Kidney epithelial cell (primary cell): ENCODE measurements around the gene CSNK1D. TPM values are rescaled to one million over a fixed set of nuclear protein-coding genes. Genes with fewer than 3 reads are reported as not detected.
A peak's percentile ranks its signal among the peaks of the same experiment; 100 is the strongest.

Experiments
- DNase-seq: peaks from one replicate; pipeline ENCODE4 v3.0.0-alpha.2; 2010; ENCODE audit warnings: low read depth
- H3K27me3 ChIP-seq: 2 replicates; pipeline ENCODE4 v1.6.0; 2011; ENCODE audit warnings: low read length; ENCODE audit not compliant: control insufficient read depth, insufficient read depth
- H3K36me3 ChIP-seq: 2 replicates; pipeline ENCODE4 v1.5.1; 2011; ENCODE audit warnings: low read length; ENCODE audit not compliant: control insufficient read depth, insufficient read depth
- H3K4me3 ChIP-seq: 2 replicates; pipeline ENCODE4 v1.5.1; 2011; ENCODE audit warnings: low read depth, mild to moderate bottlenecking, control low read depth, low read length
- CTCF ChIP-seq: IDR thresholded peaks from 2 replicates; pipeline ENCODE4 v1.5.1; 2011; ENCODE audit warnings: mild to moderate bottlenecking, moderate library complexity, low read length, control low read depth, inconsistent platforms; ENCODE audit not compliant: insufficient read depth, poor library complexity, severe bottlenecking
- total RNA-seq: library from RNA; depleted of rRNA; stranded (reverse); fragments of >200 nt; gene quantifications from 2 replicates; pipeline ENCODE4 v1.2.3, GENCODE V29; 2015

Gene CSNK1D
- total RNA-seq, 1 donor from 2014 or later, result 61.7 TPM

- DNase-seq, result no peak
- no peak for TF ChIP-seq CTCF
Observed at GRCh38 chr17:82272495-82273326, 789 bp downstream of the CSNK1D start.

GRCh38 chr17:82271401-82271800, 2.1 kb downstream of the CSNK1D start:
- no peak for TF ChIP-seq CTCF
- H3K4me3 ChIP-seq, result no peak overlapping the region
- DNase-seq, result no peak
- H3K36me3 ChIP-seq, result no peaks in the 10 kb centered on the region
- H3K27me3 ChIP-seq, result no peaks in the 10 kb centered on the region

More at GRCh38 chr17:82272495-82273326, 789 bp downstream of the CSNK1D start:
- Histone ChIP-seq H3K27me3 (no peaks in the 10 kb centered on the region), H3K36me3 (no peaks in the 10 kb centered on the region), H3K4me3 (peak overlapping the region; percentile 92)

- TF ChIP-seq CTCF, result no peak
- no peaks in the 10 kb centered on the region for H3K36me3 ChIP-seq
- no peak overlapping the region for H3K4me3 ChIP-seq
- no peaks in the 10 kb centered on the region for H3K27me3 ChIP-seq
- DNase-seq, result no peak
Observed at GRCh38 chr17:82270651-82271050, 2.8 kb downstream of the CSNK1D start.

- Histone ChIP-seq H3K36me3 (no peaks in the 10 kb centered on the region), H3K4me3 (no peak overlapping the region), H3K27me3 (no peaks in the 10 kb centered on the region)
- DNase-seq, result no peak
- TF ChIP-seq CTCF, result no peak
Observed at GRCh38 chr17:82269882-82270500, 3.5 kb downstream of the CSNK1D start.

GRCh38 chr17:82269138-82269881, 4.2 kb downstream of the CSNK1D start:
- no peak for TF ChIP-seq CTCF

More at GRCh38 chr17:82269138-82269881, 4.2 kb downstream of the CSNK1D start:
- no peak for DNase-seq
- no peaks in the 10 kb centered on the region for H3K27me3 ChIP-seq
- no peaks in the 10 kb centered on the region for H3K36me3 ChIP-seq
- H3K4me3 ChIP-seq, result no peak overlapping the region
